Kidney tubule cell (primary cell): Measurements from ENCODE around the gene MYL2.
A peak's percentile ranks its signal among the peaks of the same experiment; 100 is the strongest.

Experiments
- DNase-seq: peaks from one replicate; pipeline ENCODE4 v3.0.0-alpha.2; 2018; ENCODE audit warnings: low spot score

Gene MYL2

GRCh38 chr12:110929818-110930217 lies 9.4 kb upstream of the MYL2 start:
- DNase-seq: no peak

GRCh38 chr12:110928700-110929099 lies 8.3 kb upstream of the MYL2 start:
- DNase-seq: no peak

- no peak for DNase-seq
Measured at GRCh38 chr12:110927546-110927945, 7.2 kb upstream of the MYL2 start.

GRCh38 chr12:110923692-110924334 lies 3.4 kb upstream of the MYL2 start:
- no peak for DNase-seq

GRCh38 chr12:110923192-110923591 lies 2.8 kb upstream of the MYL2 start:
- DNase-seq: no peak

GRCh38 chr12:110922652-110923051 lies 2.3 kb upstream of the MYL2 start:
- DNase-seq: no peak

GRCh38 chr12:110921262-110921661 lies 883 bp upstream of the MYL2 start:
- DNase-seq: peak; percentile 2

- DNase-seq: no peak
Measured at GRCh38 chr12:110919720-110920119, 659 bp downstream of the MYL2 start.

GRCh38 chr12:110917961-110918360 lies 2.4 kb downstream of the MYL2 start:
- DNase-seq: peak; percentile 35

- peak; percentile 91 for DNase-seq
Measured at GRCh38 chr12:110917467-110917866, 2.9 kb downstream of the MYL2 start.

- DNase-seq: peak; percentile 3
Measured at GRCh38 chr12:110916295-110916875, 4.0 kb downstream of the MYL2 start.

GRCh38 chr12:110913119-110914056 lies 7.0 kb downstream of the MYL2 start:
- no peak for DNase-seq

- DNase-seq: no peak
Measured at GRCh38 chr12:110912263-110912662, 8.1 kb downstream of the MYL2 start.

GRCh38 chr12:110908377-110909152 lies 11.8 kb downstream of the MYL2 start:
- DNase-seq: no peak

- DNase-seq: no peak
Measured at GRCh38 chr12:110907583-110907982, 12.8 kb downstream of the MYL2 start.

GRCh38 chr12:110906985-110907384 lies 13.4 kb downstream of the MYL2 start:
- peak; percentile 16 for DNase-seq

- DNase-seq: no peak
Measured at GRCh38 chr12:110906516-110906915, 13.9 kb downstream of the MYL2 start.

GRCh38 chr12:110906083-110906482 lies 14.3 kb downstream of the MYL2 start:
- no peak for DNase-seq

- DNase-seq: no peak
Measured at GRCh38 chr12:110903511-110903910, 16.9 kb downstream of the MYL2 start.

GRCh38 chr12:110901401-110901800 lies 19.0 kb downstream of the MYL2 start:
- DNase-seq: no peak

GRCh38 chr12:110896559-110896958 lies 23.8 kb downstream of the MYL2 start:
- DNase-seq: peak; percentile 3

- no peak for DNase-seq
Measured at GRCh38 chr12:110893956-110894355, 26.4 kb downstream of the MYL2 start.
